Caco-2 (cell line): ENCODE results near the gene GSTO1. TPM values are rescaled to one million over a fixed set of nuclear protein-coding genes. Genes with fewer than 3 reads are reported as not detected.

Source experiments
- BruUV-seq: library from RNA; stranded (reverse); fragments of 400-500 nt; replicated peaks from 2 replicates; lab custom pipeline; 2021; lab: Mats Ljungman, UMichigan
- CTCF ChIA-PET: fragments of 300-600 bp; sonication (Branson Sonifier 250); formaldehyde crosslinking; loops from one replicate; lab custom pipeline; 2022; ENCODE audit warnings: antibody characterized with exemption; lab: Charles Lee
- POLR2A ChIA-PET: fragments of 300-600 bp; sonication (Branson Sonifier 250); formaldehyde crosslinking; loops from one replicate; lab custom pipeline; 2022; ENCODE audit warnings: antibody characterized with exemption; lab: Charles Lee
- DNase-seq, 2 experiments: peaks; one replicate each; pipeline versions ENCODE4 v3.0.0 to v3.0.0-alpha.2; 2020 to 2022
- H3K27me3 ChIP-seq: replicated peaks from 2 replicates; pipeline ENCODE4 v1.6.0; 2011; ENCODE audit warnings: low read length; ENCODE audit not compliant: control insufficient read depth, insufficient read depth
- H3K36me3 ChIP-seq: 2 replicates; pipeline ENCODE4 v1.5.1; 2011; ENCODE audit warnings: low read length; ENCODE audit not compliant: control insufficient read depth, insufficient read depth
- H3K4me1 ChIP-seq: fragments of 250-450 bp; sonication (Bioruptor Pico); 2 replicates; pipeline ENCODE4 v1.5.1; 2020; ENCODE audit warnings: mild to moderate bottlenecking
- H3K4me3 ChIP-seq: 2 replicates; pipeline ENCODE4 v1.5.1; 2011; ENCODE audit warnings: low read depth, mild to moderate bottlenecking, control low read depth, low read length
- H3K9me3 ChIP-seq: fragments of 250-450 bp; sonication (Bioruptor Pico); 2 replicates; pipeline ENCODE4 v1.5.1; 2020; ENCODE audit warnings: mild to moderate bottlenecking, moderate library complexity
- H3K27ac Mint-ChIP-seq: one replicate; pipeline ENCODE4 v1.8.0; 2022; ENCODE audit warnings: mixed read lengths; ENCODE audit not compliant: unreplicated experiment
- H3K27me3 Mint-ChIP-seq: one replicate; pipeline ENCODE4 v1.8.0; 2022; ENCODE audit warnings: mixed read lengths; ENCODE audit not compliant: insufficient read depth, unreplicated experiment
- H3K36me3 Mint-ChIP-seq: one replicate; pipeline ENCODE4 v1.8.0; 2022; ENCODE audit warnings: mild to moderate bottlenecking, mixed read lengths; ENCODE audit not compliant: insufficient read depth, unreplicated experiment
- H3K4me1 Mint-ChIP-seq: one replicate; pipeline ENCODE4 v1.8.0; 2022; ENCODE audit warnings: low read depth, mixed read lengths; ENCODE audit not compliant: unreplicated experiment
- H3K4me3 Mint-ChIP-seq: one replicate; pipeline ENCODE4 v1.8.0; 2022; ENCODE audit warnings: mild to moderate bottlenecking, moderate library complexity, mixed read lengths; ENCODE audit not compliant: unreplicated experiment
- H3K9me3 Mint-ChIP-seq: one replicate; pipeline ENCODE4 v1.8.0; 2022; ENCODE audit warnings: mixed read lengths; ENCODE audit not compliant: unreplicated experiment
- CTCF ChIP-seq, 2 experiments: fragments of 200-600 bp in 1 of 2; IDR thresholded peaks; 1 replicate in 1 of 2; 2 replicates in 1 of 2; pipeline versions ENCODE4 v1.5.1 to v1.8.0; 2011 to 2022; ENCODE audit warnings: antibody characterized with exemption in 1 of 2, control low read depth in 1 of 2, inconsistent platforms in 1 of 2, low read depth in 1 of 2, low read length in 1 of 2, mild to moderate bottlenecking in 1 of 2, moderate library complexity in 1 of 2; ENCODE audit not compliant: insufficient read depth in 1 of 2, severe bottlenecking in 1 of 2, unreplicated experiment in 1 of 2
- intact Hi-C: fragments of 100-400 bp; cut with micrococcal nuclease; formaldehyde crosslinking; loops from one replicate; pipeline ENCODE4 v1.10.0; 2022; ENCODE audit not compliant: unreplicated experiment
- total RNA-seq: library from RNA; stranded (reverse); gene quantifications from 2 replicates; pipeline ENCODE4 v1.2.3, GENCODE V29; 2022

The GSTO1 gene
- total RNA-seq, 1 experiment from 2014 or later: 167 TPM

- ChIA-PET CTCF (interaction anchor here (0.6 to 1.6 kb wide), 7 partner anchors 9 to 393 kb away, joined by 3 to 7 read pairs (median 4); partner anchors contain the start of genes CFAP58 and ITPRIP), POLR2A (no interaction called here)
- Histone ChIP-seq H3K4me3 (no peak overlapping the region), H3K27me3 (no peaks in the 10 kb centered on the region), H3K9me3 (no peaks in the 10 kb centered on the region), H3K4me1 (peaks cover 13% of the 10 kb centered on the region), H3K36me3 (no peaks in the 10 kb centered on the region)
- intact Hi-C loops: loop anchor here (1.0 to 2.0 kb wide), 3 partner anchors 47 to 91 kb away; partner anchors contain the start of gene ITPRIP
- Mint-ChIP-seq H3K36me3 (no peaks in the 10 kb centered on the region), H3K4me3 (peak overlapping the region; percentile 48), H3K27ac (no peak overlapping the region), H3K27me3 (peaks cover 3% of the 10 kb centered on the region), H3K4me1 (peaks cover 7% of the 10 kb centered on the region), H3K9me3 (no peaks in the 10 kb centered on the region)
- peak; percentile 86 to 91 for DNase-seq
- BruUV-seq: no TSS peak
- TF ChIP-seq CTCF (IDR thresholded peaks at IDR 0.05; ENCODE audit: insufficient read depth in 1 of 2, low read depth in 1 of 2, low read length in 1 of 2, severe bottlenecking in 1 of 2, unreplicated experiment in 1 of 2): peak; percentile 98 to 100
Observed at GRCh38 chr10:104291439-104291951, 36.8 kb downstream of the GSTO1 start.

DNA sequence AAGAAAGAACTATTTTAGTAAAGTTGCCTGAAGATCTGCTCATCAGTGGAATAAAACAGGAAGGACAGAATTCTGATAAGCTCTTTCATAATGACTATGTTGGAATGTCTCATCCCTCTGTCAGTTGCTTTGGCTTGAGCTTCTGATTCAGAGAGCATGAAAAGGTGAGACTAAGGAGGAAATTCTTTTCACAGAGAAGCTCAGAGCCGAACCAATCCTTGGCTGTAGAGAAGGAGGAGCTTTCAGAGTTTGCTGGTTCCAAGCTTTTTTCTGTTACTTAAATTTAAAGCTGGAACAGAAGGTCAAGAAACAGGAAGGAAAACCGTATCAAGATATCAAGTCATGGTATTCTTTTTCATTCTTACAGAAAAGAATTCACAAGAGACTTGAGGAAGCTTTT lies 38.3 kb downstream of the GSTO1 start:
- CTCF ChIA-PET: interaction anchor here (0.7 to 1.2 kb wide), 3 partner anchors 12 to 135 kb away, joined by 3 to 5 read pairs (median 5); partner anchors contain the start of gene CFAP58
- TF ChIP-seq CTCF (IDR thresholded peaks at IDR 0.05; ENCODE audit: insufficient read depth in 1 of 2, low read depth in 1 of 2, low read length in 1 of 2, severe bottlenecking in 1 of 2, unreplicated experiment in 1 of 2): no peak
- H3K9me3 Mint-ChIP-seq: no peaks in the 10 kb centered on the region
- peaks cover 3% of the 10 kb centered on the region for H3K27me3 Mint-ChIP-seq
- POLR2A ChIA-PET: interaction anchor here (0.7 kb wide), 1 partner anchor 16 kb away, joined by 6 read pairs; no protein-coding TSS in a partner anchor
- no peak overlapping the region for H3K4me3 Mint-ChIP-seq
- Histone ChIP-seq H3K4me3 (no peak overlapping the region), H3K4me1 (peaks cover 11% of the 10 kb centered on the region), H3K27me3 (no peaks in the 10 kb centered on the region), H3K36me3 (no peaks in the 10 kb centered on the region), H3K9me3 (no peaks in the 10 kb centered on the region)
- H3K4me1 Mint-ChIP-seq: peaks cover 7% of the 10 kb centered on the region
- no peaks in the 10 kb centered on the region for H3K36me3 Mint-ChIP-seq
- DNase-seq: no peak
- no TSS peak for BruUV-seq
- no peak overlapping the region for H3K27ac Mint-ChIP-seq
- intact Hi-C loops: no loop called here

DNA sequence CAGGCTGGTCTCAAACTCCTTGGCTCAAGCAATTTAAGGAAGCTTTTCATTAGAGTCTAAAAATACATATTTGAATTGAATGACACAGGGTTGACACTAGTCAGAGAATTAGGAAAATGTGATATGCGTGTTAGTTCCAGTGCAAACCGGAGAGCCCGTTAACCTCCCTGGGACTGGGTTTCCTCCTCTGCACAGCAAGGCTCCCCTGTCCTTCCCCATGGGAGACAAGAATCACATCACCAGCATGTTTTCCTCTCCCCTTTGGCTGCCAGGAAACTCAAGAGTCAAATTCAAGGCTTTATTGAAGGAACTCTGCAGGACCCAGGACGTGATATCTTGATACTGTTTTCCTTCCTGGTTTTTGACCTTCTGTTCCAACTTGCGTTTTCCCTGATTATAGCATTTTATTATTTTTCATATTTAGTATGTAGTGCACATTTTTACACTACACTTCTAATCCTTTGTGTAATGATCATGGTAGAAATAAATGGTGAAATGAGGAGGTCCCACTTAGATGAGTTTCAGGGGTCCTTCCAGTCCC lies 39.2 kb downstream of the GSTO1 start:
- no peak overlapping the region for H3K4me3 ChIP-seq
- no peak overlapping the region for H3K27ac Mint-ChIP-seq
- no TSS peak for BruUV-seq
- no peaks in the 10 kb centered on the region for H3K27me3 ChIP-seq
- no peaks in the 10 kb centered on the region for H3K9me3 ChIP-seq
- no peaks in the 10 kb centered on the region for H3K36me3 Mint-ChIP-seq
- H3K4me1 Mint-ChIP-seq: no peaks in the 10 kb centered on the region
- no peaks in the 10 kb centered on the region for H3K9me3 Mint-ChIP-seq
- H3K4me3 Mint-ChIP-seq: no peak overlapping the region
- no peak for TF ChIP-seq CTCF (IDR thresholded peaks at IDR 0.05; ENCODE audit: insufficient read depth in 1 of 2, low read depth in 1 of 2, low read length in 1 of 2, severe bottlenecking in 1 of 2, unreplicated experiment in 1 of 2)
- H3K4me1 ChIP-seq: peaks cover 3% of the 10 kb centered on the region
- peaks cover 3% of the 10 kb centered on the region for H3K27me3 Mint-ChIP-seq
- ChIA-PET POLR2A (no interaction called here), CTCF (interaction anchor here (1.2 kb wide), 1 partner anchor 60 kb away, joined by 5 read pairs; the partner anchor contains the start of gene CFAP58)
- intact Hi-C loops: no loop called here
- no peak for DNase-seq
- no peaks in the 10 kb centered on the region for H3K36me3 ChIP-seq
